Psoas muscle (tissue), 8 donors: Measurements from ENCODE around the gene COPS7A. TPM values are rescaled to one million over a fixed set of nuclear protein-coding genes. Genes with fewer than 3 reads are reported as not detected.

Experiments
- ATAC-seq, 4 donors: fragments of 200-7000 bp; cut with Tn5 transposase; one replicate each; pipeline ENCODE4 v1.9.1; 2020; ENCODE audit warnings: moderate library complexity in 3 of 4, mild to moderate bottlenecking in 2 of 4
- DNase-seq, 2 donors: peaks; one replicate each; pipeline ENCODE4 v3.0.0-alpha.2; 2020
- H3K27ac ChIP-seq: fragments of 200-600 bp; one replicate; pipeline ENCODE4 v1.8.0; 2022
- H3K27me3 ChIP-seq, 3 donors: fragments of 200-600 bp in 1 of 3; one replicate each; pipeline versions ENCODE4 v1.6.1 to v1.8.0; 2013 to 2022; ENCODE audit warnings: low read length in 2 of 3, mild to moderate bottlenecking in 2 of 3, moderate library complexity in 1 of 3; ENCODE audit not compliant: insufficient read depth in 3 of 3
- H3K36me3 ChIP-seq, 2 donors: fragments of 200-600 bp in 1 of 2; one replicate each; pipeline versions ENCODE4 v1.6.1 to v1.8.0; 2013 to 2022; ENCODE audit warnings: low read depth in 1 of 2, mild to moderate bottlenecking in 1 of 2, moderate library complexity in 1 of 2; ENCODE audit not compliant: insufficient read depth in 1 of 2
- H3K4me1 ChIP-seq: fragments of 200-600 bp; one replicate; pipeline ENCODE4 v1.8.0; 2022
- H3K4me3 ChIP-seq: fragments of 200-600 bp; one replicate; pipeline ENCODE4 v1.8.0; 2022; ENCODE audit warnings: mild to moderate bottlenecking
- H3K9me3 ChIP-seq: fragments of 200-600 bp; one replicate; pipeline ENCODE4 v1.8.0; 2022
- WGBS, 3 donors: extraction: QIAGEN DNeasy Blood & Tissue Kit; methylation state at CpG; one replicate each; pipeline versions ENCODE4 v1.1.6 to v1.1.7; 2013; 5-methylcytosine and 5-hydroxymethylcytosine counted together
- intact Hi-C, 2 donors: fragments of 100-400 bp; cut with DNase I; formaldehyde crosslinking; loops; one replicate each; pipeline versions ENCODE4 v1.11.0 to v1.14.2; 2022
- polyA plus RNA-seq, 3 donors: library from polyadenylated mRNA; stranded (reverse); fragments of 200-250 nt; gene quantifications; one replicate each; pipeline ENCODE4 v1.2.3, GENCODE V29; 2013
- total RNA-seq, 4 donors: library from RNA; stranded (reverse); fragmentation: NEBNext Ultra II Directional in 2 of 4; extraction: Animal tissue kit (Norgen Biotek cat#: 25700) in 2 of 4; gene quantifications; one replicate each; pipeline versions ENCODE4 v1.2.1 to v1.2.4, GENCODE V29; 2021 to 2023
- TF ChIP-seq, protein P1 (sequence below): fragments of 200-600 bp; IDR thresholded peaks from one replicate; pipeline ENCODE4 v1.8.0; 2022; ENCODE audit warnings: antibody characterized with exemption
- donor health status: healthy with polysubstance abuse.
- donor health status: DM: no; HTN: no; CAD: no; lungs with moderate emphysema.
- donor health status: Bipolar disorder and iron deficiency.
- donor health status: healthy.
- donor health status: DM: yes; HTN: yes; CAD: no.
- donor health status: DM: no; HTN: no; CAD: no.
- donor health status: DM: no; HTN: no; CAD: no.
- donor health status: DM: yes; HTN: yes; CAD: no.

COPS7A gene
- total and polyA plus RNA-seq, 7 donors: 72.3 to 157 (median 79.2) TPM

DNA sequence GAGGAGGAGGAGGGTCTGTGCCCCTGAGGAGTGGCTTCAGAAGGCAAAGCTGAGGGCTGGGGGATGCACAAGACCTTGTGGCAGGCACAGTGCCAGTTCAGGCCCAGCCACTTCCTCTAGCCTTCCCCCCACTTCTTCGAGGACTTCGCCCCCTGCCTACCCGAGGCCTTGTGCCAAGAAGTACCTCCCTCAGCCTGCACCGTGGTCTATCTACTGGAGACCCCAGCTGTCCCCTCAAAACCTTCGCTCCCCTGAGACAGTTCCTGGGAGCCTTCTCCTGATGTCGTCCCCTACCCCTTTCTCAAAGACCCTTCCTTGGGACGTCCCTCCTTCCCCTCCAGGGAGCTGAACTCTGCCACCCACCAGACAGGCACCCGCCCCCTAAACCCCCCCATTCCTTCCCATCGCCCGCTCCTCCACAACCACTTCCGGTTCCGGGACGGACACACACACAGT, 35.3 kb upstream of the COPS7A start:
- H3K36me3 ChIP-seq: peaks cover 2 to 14% of the 10 kb centered on the region in 2 donors
- peaks cover 21% of the 10 kb centered on the region for H3K4me1 ChIP-seq
- 0 to 2% (median 1%) methylated on average over 13 of the region's 13 CpGs for WGBS, 3 donors
- DNase-seq (peak in 1 of 2 donors; percentile 46), ATAC-seq (no peak)
- H3K27ac ChIP-seq: peak overlapping the region; percentile 99
- TF ChIP-seq, protein P1, sequence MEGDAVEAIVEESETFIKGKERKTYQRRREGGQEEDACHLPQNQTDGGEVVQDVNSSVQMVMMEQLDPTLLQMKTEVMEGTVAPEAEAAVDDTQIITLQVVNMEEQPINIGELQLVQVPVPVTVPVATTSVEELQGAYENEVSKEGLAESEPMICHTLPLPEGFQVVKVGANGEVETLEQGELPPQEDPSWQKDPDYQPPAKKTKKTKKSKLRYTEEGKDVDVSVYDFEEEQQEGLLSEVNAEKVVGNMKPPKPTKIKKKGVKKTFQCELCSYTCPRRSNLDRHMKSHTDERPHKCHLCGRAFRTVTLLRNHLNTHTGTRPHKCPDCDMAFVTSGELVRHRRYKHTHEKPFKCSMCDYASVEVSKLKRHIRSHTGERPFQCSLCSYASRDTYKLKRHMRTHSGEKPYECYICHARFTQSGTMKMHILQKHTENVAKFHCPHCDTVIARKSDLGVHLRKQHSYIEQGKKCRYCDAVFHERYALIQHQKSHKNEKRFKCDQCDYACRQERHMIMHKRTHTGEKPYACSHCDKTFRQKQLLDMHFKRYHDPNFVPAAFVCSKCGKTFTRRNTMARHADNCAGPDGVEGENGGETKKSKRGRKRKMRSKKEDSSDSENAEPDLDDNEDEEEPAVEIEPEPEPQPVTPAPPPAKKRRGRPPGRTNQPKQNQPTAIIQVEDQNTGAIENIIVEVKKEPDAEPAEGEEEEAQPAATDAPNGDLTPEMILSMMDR: no peak
- H3K27me3 ChIP-seq: no peaks in the 10 kb centered on the region
- no peaks in the 10 kb centered on the region for H3K9me3 ChIP-seq
- intact Hi-C loops: loop anchor here in 1 of 2 donors (5.0 to 10.0 kb wide), 2 partner anchors 34 to 194 kb away; partner anchors contain the start of genes COPS7A, MRPL51 and NCAPD2
- peak overlapping the region; percentile 79 for H3K4me3 ChIP-seq

DNA sequence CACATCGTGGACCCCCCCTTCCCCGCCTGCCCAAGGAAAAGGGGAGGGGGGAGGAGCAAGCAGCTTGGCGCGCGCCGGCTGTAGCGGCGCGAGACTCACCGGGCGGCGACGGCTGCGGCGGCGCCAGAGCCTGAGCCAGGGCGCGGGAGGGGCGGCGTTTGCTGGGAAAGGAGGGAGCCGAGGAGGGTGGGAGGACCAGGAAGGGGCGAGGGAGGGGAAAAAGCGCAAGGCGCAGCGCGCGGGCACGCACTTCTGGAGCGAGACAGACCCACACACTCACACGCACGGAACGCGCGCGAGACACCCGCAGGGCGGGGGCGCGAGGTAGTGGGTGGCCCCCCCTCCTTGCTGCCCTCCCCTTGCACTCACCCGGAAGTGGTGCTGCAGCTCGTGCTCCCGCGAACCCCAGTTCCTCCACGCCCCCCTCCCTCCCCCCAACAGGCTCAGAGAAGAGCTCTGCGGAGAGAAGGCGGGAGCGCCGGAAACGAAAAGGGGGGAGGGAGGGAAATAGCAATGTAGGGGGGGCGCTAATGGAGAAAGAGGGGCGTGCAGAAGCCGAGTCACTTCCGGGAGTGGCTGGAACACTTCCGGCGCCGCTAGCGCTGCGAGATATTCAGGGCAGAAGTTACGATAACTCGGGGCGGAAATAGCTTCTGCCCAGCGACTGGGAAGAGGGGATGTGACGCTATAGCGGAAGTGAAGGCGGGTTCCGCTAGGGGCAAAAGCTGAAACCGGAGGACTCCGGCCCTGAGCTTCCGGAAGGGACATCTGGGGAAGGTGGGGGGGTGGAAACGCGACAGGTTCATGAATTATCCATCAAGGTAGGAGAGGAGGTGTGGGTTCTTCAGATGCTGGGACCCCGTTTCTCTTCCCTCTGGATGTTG, 34.6 kb upstream of the COPS7A start, which contains the start of gene ZNF384:
Gene ZNF384 (minus strand): TSS at position 377 of the 884 bp plus-strand sequence. CDS start 9,855 bp downstream, outside the sequence.
- 0 to 1% (median 0%) methylated on average over 67 to 72 of the region's 72 CpGs for WGBS, 3 donors
- peaks cover 0 to 9% of the 10 kb centered on the region in 2 donors for H3K36me3 ChIP-seq
- DNase-seq: peak; percentile 96 to 98
- H3K4me3 ChIP-seq: peak within 1 kb of the TSS; percentile 79
- intact Hi-C loops: loop anchor here in 1 of 2 donors (1.0 to 10.0 kb wide), 3 partner anchors 26 to 194 kb away; partner anchors contain the start of genes COPS7A, ING4, MRPL51 and NCAPD2
- peaks cover 21% of the 10 kb centered on the region for H3K4me1 ChIP-seq
- ATAC-seq: peak; percentile 90 to 92 (median 92)
- no peaks in the 10 kb centered on the region for H3K27me3 ChIP-seq
- H3K27ac ChIP-seq: peak within 1 kb of the TSS; percentile 99
- TF ChIP-seq, protein P1: peak; percentile 6
- no peaks in the 10 kb centered on the region for H3K9me3 ChIP-seq

DNA sequence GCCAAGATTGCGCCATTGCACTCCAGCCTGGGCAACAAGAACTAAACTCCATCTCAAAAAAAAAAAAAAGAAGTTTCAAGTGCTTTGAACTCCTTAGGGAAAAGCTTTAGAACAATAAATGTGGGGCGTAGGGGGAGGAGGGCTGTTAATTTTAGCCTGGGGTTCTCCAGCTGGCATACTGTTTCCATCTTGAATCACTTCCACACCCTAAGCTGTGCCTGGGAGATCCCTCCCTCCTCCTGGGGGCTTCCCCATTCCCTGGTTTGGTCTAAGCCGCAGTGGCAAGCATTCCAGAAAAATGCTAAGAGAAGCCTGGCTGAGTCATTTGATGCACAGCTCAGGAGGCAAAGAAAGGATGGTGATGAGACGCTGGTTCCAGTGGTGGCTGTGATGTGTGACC, 32.4 kb upstream of the COPS7A start:
- Histone ChIP-seq H3K4me1 (peaks cover 21% of the 10 kb centered on the region), H3K27me3 (peaks cover 0 to 12% (median 5%) of the 10 kb centered on the region in 3 donors), H3K4me3 (no peak overlapping the region), H3K36me3 (no peaks in the 10 kb centered on the region), H3K9me3 (no peaks in the 10 kb centered on the region), H3K27ac (no peak overlapping the region)
- DNase-seq (no peak), ATAC-seq (no peak)
- TF ChIP-seq, protein P1: no peak
- intact Hi-C loops: loop anchor here in 1 of 2 donors (5.0 kb wide), 1 partner anchor 74 kb away; no protein-coding TSS in a partner anchor
- WGBS, 3 donors: 56 to 63% (median 62%) methylated on average over 4 of the region's 4 CpGs

- 23 to 59% (median 49%) methylated on average over 2 of the region's 2 CpGs for WGBS, 3 donors
- no peak for DNase-seq
- Histone ChIP-seq H3K36me3 (no peaks in the 10 kb centered on the region), H3K27me3 (peaks cover 0 to 24% (median 5%) of the 10 kb centered on the region in 3 donors), H3K9me3 (no peaks in the 10 kb centered on the region), H3K27ac (no peak overlapping the region), H3K4me1 (peaks cover 11% of the 10 kb centered on the region), H3K4me3 (no peak overlapping the region)
- TF ChIP-seq, protein P1: no peak
- intact Hi-C loops: loop anchor here in 1 of 2 donors (5.0 kb wide), 1 partner anchor 76 kb away; no protein-coding TSS in a partner anchor
- no peak for ATAC-seq
These were observed 31.0 kb upstream of the COPS7A start for GRCh38 chr12:6692888-6693287.
